ENCODE measurements around the gene TSEN54.

TSEN54 gene

GRCh38 chr17:75473246-75473645 lies 43.1 kb upstream of the TSEN54 start:
- TF ChIP-seq CTCF (IDR thresholded peaks at IDR 0.05; ENCODE audit: insufficient read depth, low read length, missing control alignments), result no peak
- no peak overlapping the region for H3K4me3 ChIP-seq (ENCODE audit: low read depth, low read length)
- ChIA-PET POLR2A (no interaction called here), CTCF (interaction anchor here (1.0 kb wide), 1 partner anchor 43 kb away, joined by 3 read pairs; the partner anchor contains the start of gene TSEN54)
- no peak for DNase-seq (ENCODE audit: low read depth, low spot score)

- CTCF ChIA-PET, result interaction anchor here (0.8 to 1.0 kb wide), 3 partner anchors 11 to 18 kb away, joined by 3 to 4 read pairs (median 3); partner anchors contain the start of gene TMEM94
- POLR2A ChIA-PET, result no interaction called here
- no peak for TF ChIP-seq CTCF (IDR thresholded peaks at IDR 0.05; ENCODE audit: insufficient read depth, low read length, missing control alignments)
- H3K4me3 ChIP-seq (ENCODE audit: low read depth, low read length), result no peak overlapping the region
- no peak for DNase-seq (ENCODE audit: low read depth, low spot score)
Measured at GRCh38 chr17:75474736-75475135, 41.6 kb upstream of the TSEN54 start.

- CTCF ChIA-PET, result interaction anchor here (0.7 to 3.4 kb wide), 6 partner anchors 11 to 49 kb away, joined by 3 to 9 read pairs (median 3); partner anchors contain the start of genes TMEM94 and TSEN54
- no peak for DNase-seq (ENCODE audit: low read depth, low spot score)
Measured at GRCh38 chr17:75475144-75475835, 41.0 kb upstream of the TSEN54 start.

GRCh38 chr17:75475851-75476250 lies 40.5 kb upstream of the TSEN54 start:
- CTCF ChIA-PET, result interaction anchor here (0.6 to 3.4 kb wide), 8 partner anchors 11 to 205 kb away, joined by 3 to 9 read pairs (median 3); partner anchors contain the start of genes MIF4GD, TMEM94 and TSEN54
- no peak for DNase-seq (ENCODE audit: low read depth, low spot score)
- POLR2A ChIA-PET, result interaction anchor here (0.9 kb wide), 1 partner anchor 22 kb away, joined by 3 read pairs; no protein-coding TSS in a partner anchor
- no peak overlapping the region for H3K4me3 ChIP-seq (ENCODE audit: low read depth, low read length)
- TF ChIP-seq CTCF (IDR thresholded peaks at IDR 0.05; ENCODE audit: insufficient read depth, low read length, missing control alignments), result no peak

More at GRCh38 chr17:75475144-75475835, 41.0 kb upstream of the TSEN54 start:
- no peak for TF ChIP-seq CTCF (IDR thresholded peaks at IDR 0.05; ENCODE audit: insufficient read depth, low read length, missing control alignments)
- POLR2A ChIA-PET, result interaction anchor here (0.9 kb wide), 1 partner anchor 23 kb away, joined by 3 read pairs; no protein-coding TSS in a partner anchor
- H3K4me3 ChIP-seq (ENCODE audit: low read depth, low read length), result no peak overlapping the region

- no peak for TF ChIP-seq CTCF (IDR thresholded peaks at IDR 0.05; ENCODE audit: insufficient read depth, low read length, missing control alignments)
- ChIA-PET CTCF (interaction anchor here (0.6 to 3.4 kb wide), 8 partner anchors 10 to 205 kb away, joined by 3 to 9 read pairs (median 3); partner anchors contain the start of genes MIF4GD and TSEN54), POLR2A (interaction anchor here (1.0 kb wide), 1 partner anchor 19 kb away, joined by 3 read pairs; no protein-coding TSS in a partner anchor)
- no peak overlapping the region for H3K4me3 ChIP-seq (ENCODE audit: low read depth, low read length)
- DNase-seq (ENCODE audit: low read depth, low spot score), result no peak
Measured at GRCh38 chr17:75476271-75476671, 40.1 kb upstream of the TSEN54 start.
